Aorta (tissue), 5 donors: Measurements from ENCODE around the gene HIBCH. TPM values are rescaled to one million over a fixed set of nuclear protein-coding genes. Genes with fewer than 3 reads are reported as not detected.
A peak's percentile ranks its signal among the peaks of the same experiment; 100 is the strongest.

Source experiments
- ATAC-seq: fragments of 200-7000 bp; cut with Tn5 transposase; one replicate; pipeline ENCODE4 v1.9.1; 2022; ENCODE audit warnings: moderate library complexity; ENCODE audit not compliant: low FRiP score
- DNase-seq, 2 donors: peaks; one replicate each; pipeline ENCODE4 v3.0.0-alpha.2; 2020
- H3K27ac ChIP-seq, 2 donors: one replicate each; pipeline ENCODE4 v1.5.1; 2013; ENCODE audit warnings: low read length in 2 of 2, mild to moderate bottlenecking in 2 of 2, moderate library complexity in 2 of 2, control low read depth in 1 of 2, inconsistent platforms in 1 of 2, low read depth in 1 of 2
- H3K27me3 ChIP-seq, 2 donors: one replicate each; pipeline ENCODE4 v1.6.1; 2013; ENCODE audit warnings: control low read depth in 1 of 2, low read length in 1 of 2, mild to moderate bottlenecking in 1 of 2, moderate library complexity in 1 of 2; ENCODE audit not compliant: insufficient read depth in 2 of 2, control insufficient read depth in 1 of 2
- H3K36me3 ChIP-seq, 2 donors: one replicate each; pipeline ENCODE4 v1.6.1; 2013; ENCODE audit warnings: control low read depth in 1 of 2, low read length in 1 of 2, mild to moderate bottlenecking in 1 of 2; ENCODE audit not compliant: insufficient read depth in 2 of 2, control insufficient read depth in 1 of 2
- H3K4me1 ChIP-seq, 2 donors: one replicate each; pipeline ENCODE4 v1.6.1; 2013; ENCODE audit warnings: low read length in 2 of 2, control low read depth in 1 of 2, mild to moderate bottlenecking in 1 of 2, moderate library complexity in 1 of 2; ENCODE audit not compliant: insufficient read depth in 2 of 2, control insufficient read depth in 1 of 2
- H3K4me3 ChIP-seq, 2 donors: one replicate each; pipeline ENCODE4 v1.5.1; 2013; ENCODE audit warnings: low read length in 2 of 2, control low read depth in 1 of 2, mild to moderate bottlenecking in 1 of 2
- H3K9me3 ChIP-seq: one replicate; pipeline ENCODE4 v1.6.1; 2013; ENCODE audit warnings: mild to moderate bottlenecking, low read length; ENCODE audit not compliant: control insufficient read depth
- WGBS, 2 donors: extraction: QIAGEN DNeasy Blood & Tissue Kit; methylation state at CpG; one replicate each; pipeline ENCODE4 v1.1.7; 2013; 5-methylcytosine and 5-hydroxymethylcytosine counted together
- intact Hi-C, 2 donors: fragments of 100-400 bp; cut with DNase I; formaldehyde crosslinking; loops; one replicate each; pipeline versions ENCODE4 v1.14.2 to v1.15.0; 2022
- polyA plus RNA-seq, 2 donors: library from polyadenylated mRNA; stranded (reverse); fragments of 200-250 nt; gene quantifications; one replicate each; pipeline ENCODE4 v1.2.3, GENCODE V29; 2013
- total RNA-seq, 2 donors: library from RNA; stranded (reverse); fragmentation: NEBNext Ultra II Directional; extraction: Animal tissue kit (Norgen Biotek cat#: 25700); gene quantifications; one replicate each; pipeline ENCODE4 v1.2.1, GENCODE V29; 2021
- donor health status: healthy with polysubstance abuse.
- donor health status: Bipolar disorder and iron deficiency.
- donor health status: DM: no; HTN: no; CAD: no.
- donor health status: DM: no; HTN: no; CAD: no.
- donor health status: DM: yes; HTN: yes; CAD: no.

Gene HIBCH
- total and polyA plus RNA-seq, 4 donors: 28.9 to 51.5 (median 42.3) TPM

- H3K4me3 ChIP-seq: no peak overlapping the region
Measured at GRCh38 chr2:190177249-190178040, 142.2 kb downstream of the HIBCH start.

GRCh38 chr2:190173392-190173791, 146.2 kb downstream of the HIBCH start:
- H3K27me3 ChIP-seq: no peaks in the 10 kb centered on the region
- DNase-seq (no peak), ATAC-seq (peak; percentile 46)
- H3K27ac ChIP-seq: no peak overlapping the region
- peaks cover 0 to 2% of the 10 kb centered on the region in 2 donors for H3K4me1 ChIP-seq
- 64 to 72% methylated on average over 4 of the region's 4 CpGs for WGBS, 2 donors
- intact Hi-C loops: no loop called here
- H3K9me3 ChIP-seq: no peaks in the 10 kb centered on the region
- H3K36me3 ChIP-seq: no peaks in the 10 kb centered on the region
- no peak overlapping the region for H3K4me3 ChIP-seq

More at GRCh38 chr2:190177249-190178040, 142.2 kb downstream of the HIBCH start:
- H3K27me3 ChIP-seq: no peaks in the 10 kb centered on the region
- 92 to 95% methylated on average over 13 of the region's 13 CpGs for WGBS, 2 donors
- intact Hi-C loops: no loop called here
- H3K27ac ChIP-seq: no peak overlapping the region
- DNase-seq (no peak), ATAC-seq (no peak)
- no peaks in the 10 kb centered on the region for H3K36me3 ChIP-seq
- H3K4me1 ChIP-seq: no peaks in the 10 kb centered on the region
- no peaks in the 10 kb centered on the region for H3K9me3 ChIP-seq

GRCh38 chr2:190170673-190171072, 149.0 kb downstream of the HIBCH start:
- Histone ChIP-seq H3K4me3 (no peak overlapping the region), H3K27ac (no peak overlapping the region), H3K27me3 (no peaks in the 10 kb centered on the region), H3K4me1 (peaks cover 0 to 2% of the 10 kb centered on the region in 2 donors), H3K36me3 (no peaks in the 10 kb centered on the region), H3K9me3 (no peaks in the 10 kb centered on the region)
- 69 to 92% methylated on average over 2 of the region's 2 CpGs for WGBS, 2 donors
- intact Hi-C loops: no loop called here
- ATAC-seq (no peak), DNase-seq (no peak)

GRCh38 chr2:190169221-190170072, 150.2 kb downstream of the HIBCH start:
- peaks cover 0 to 2% of the 10 kb centered on the region in 2 donors for H3K4me1 ChIP-seq
- H3K4me3 ChIP-seq: no peak overlapping the region
- no peaks in the 10 kb centered on the region for H3K27me3 ChIP-seq
- no peaks in the 10 kb centered on the region for H3K36me3 ChIP-seq
- no peaks in the 10 kb centered on the region for H3K9me3 ChIP-seq
- ATAC-seq (no peak), DNase-seq (no peak)
- H3K27ac ChIP-seq: no peak overlapping the region
- 64 to 66% methylated on average over 5 of the region's 5 CpGs for WGBS, 2 donors
- intact Hi-C loops: no loop called here

- intact Hi-C loops: no loop called here
- Histone ChIP-seq H3K4me1 (peaks cover 0 to 2% of the 10 kb centered on the region in 2 donors), H3K27ac (no peak overlapping the region), H3K36me3 (no peaks in the 10 kb centered on the region), H3K4me3 (no peak overlapping the region), H3K27me3 (no peaks in the 10 kb centered on the region), H3K9me3 (no peaks in the 10 kb centered on the region)
- WGBS, 2 donors: 96 to 98% methylated on average over 5 of the region's 5 CpGs
- DNase-seq (no peak), ATAC-seq (no peak)
Measured at GRCh38 chr2:190167702-190168101, 151.9 kb downstream of the HIBCH start.

GRCh38 chr2:190165491-190165890, 154.1 kb downstream of the HIBCH start:
- WGBS, 2 donors: 93 to 96% methylated on average over 1 of the region's 1 CpG
- no peak overlapping the region for H3K27ac ChIP-seq
- H3K4me3 ChIP-seq: no peak overlapping the region
- no peaks in the 10 kb centered on the region for H3K9me3 ChIP-seq
- peaks cover 0 to 2% of the 10 kb centered on the region in 2 donors for H3K4me1 ChIP-seq
- H3K27me3 ChIP-seq: no peaks in the 10 kb centered on the region
- ATAC-seq (no peak), DNase-seq (no peak)
- no peaks in the 10 kb centered on the region for H3K36me3 ChIP-seq
- intact Hi-C loops: no loop called here

GRCh38 chr2:190162851-190163250, 156.8 kb downstream of the HIBCH start:
- H3K36me3 ChIP-seq: no peaks in the 10 kb centered on the region
- no peak for ATAC-seq
- H3K4me3 ChIP-seq: no peak overlapping the region
- no peak for DNase-seq
- no peaks in the 10 kb centered on the region for H3K27me3 ChIP-seq
- WGBS, 2 donors: 98% methylated on average over 10 to 11 of the region's 11 CpGs
- no peaks in the 10 kb centered on the region for H3K4me1 ChIP-seq
- intact Hi-C loops: no loop called here
- H3K9me3 ChIP-seq: no peaks in the 10 kb centered on the region
- H3K27ac ChIP-seq: no peak overlapping the region

GRCh38 chr2:190159453-190159852, 160.2 kb downstream of the HIBCH start:
- intact Hi-C loops: no loop called here
- WGBS, 2 donors: 4 to 8% methylated on average over 3 of the region's 3 CpGs
- DNase-seq (no peak), ATAC-seq (peak; percentile 90)
- peaks cover 1% of the 10 kb centered on the region for H3K9me3 ChIP-seq
- no peak overlapping the region for H3K27ac ChIP-seq
- H3K36me3 ChIP-seq: no peaks in the 10 kb centered on the region
- H3K4me1 ChIP-seq: no peaks in the 10 kb centered on the region
- H3K27me3 ChIP-seq: no peaks in the 10 kb centered on the region
- H3K4me3 ChIP-seq: no peak overlapping the region
